Activated T-cell treated with anti-CD3 and anti-CD28 coated beads, Interleukin-2, amount 50 U/mL, for 24 hours (primary cell): ENCODE data around the gene NR2F1.

Experiments used
- DNase-seq: peaks from one replicate; pipeline ENCODE4 v3.0.0-alpha.2; 2020
- H3K27ac Mint-ChIP-seq: 2 replicates; pipeline ENCODE4 v1.8.0; 2020; ENCODE audit warnings: mild to moderate bottlenecking, mixed read lengths
- H3K27me3 Mint-ChIP-seq: 2 replicates; pipeline ENCODE4 v1.8.0; 2020; ENCODE audit warnings: mixed read lengths
- H3K36me3 Mint-ChIP-seq: 2 replicates; pipeline ENCODE4 v1.8.0; 2020; ENCODE audit warnings: low read depth, mixed read lengths
- H3K4me1 Mint-ChIP-seq: 2 replicates; pipeline ENCODE4 v1.8.0; 2020; ENCODE audit warnings: low read depth, mixed read lengths
- H3K4me3 Mint-ChIP-seq: 2 replicates; pipeline ENCODE4 v1.8.0; 2020; ENCODE audit warnings: mild to moderate bottlenecking, moderate library complexity, mixed read lengths
- H3K9me3 Mint-ChIP-seq: 2 replicates; pipeline ENCODE4 v1.8.0; 2020; ENCODE audit warnings: mixed read lengths

NR2F1 gene

DNA sequence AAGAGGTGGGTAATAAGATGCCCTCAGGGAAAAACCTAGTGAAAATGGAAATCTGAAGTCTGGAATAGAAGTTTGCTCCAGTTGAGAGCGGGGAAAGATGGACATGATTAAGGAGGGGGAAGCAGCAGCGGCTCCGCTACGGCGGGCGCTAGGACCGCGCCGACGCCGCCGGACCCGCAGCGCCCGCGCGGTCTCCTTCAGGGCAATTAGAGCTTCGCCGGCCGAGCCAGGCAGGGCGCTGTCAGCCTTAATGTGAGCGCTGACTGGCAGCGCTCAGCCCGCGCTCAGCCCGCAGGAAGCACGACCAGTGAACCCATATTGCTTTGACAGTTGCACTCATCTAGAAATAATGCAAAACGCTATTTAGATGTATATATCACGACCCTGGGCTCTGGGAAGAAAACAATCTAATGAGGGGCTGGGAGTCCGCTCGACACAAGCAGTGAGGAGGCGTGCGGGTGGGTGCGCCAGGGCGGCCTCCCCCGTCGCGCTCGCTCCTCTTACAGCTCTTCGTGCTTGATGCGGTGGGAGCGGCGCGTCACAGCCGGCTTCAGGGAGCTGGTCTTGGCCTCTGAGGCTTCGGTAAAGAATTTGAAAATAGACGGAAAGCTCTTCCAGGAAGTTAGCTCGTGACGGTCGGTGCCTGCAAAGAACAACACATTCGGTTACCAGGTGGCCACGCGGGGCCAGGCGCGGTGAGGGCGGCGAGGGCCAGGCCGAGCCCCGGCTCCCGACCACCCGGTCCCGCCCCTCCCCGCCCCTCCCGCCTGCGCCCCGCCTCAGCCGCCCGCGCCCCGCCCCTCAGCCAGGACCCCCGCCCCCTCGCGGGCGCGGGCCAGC lies 37.7 kb downstream of the NR2F1 start:
- Mint-ChIP-seq H3K27me3 (peaks cover 31% of the 10 kb centered on the region), H3K4me1 (peaks cover 31% of the 10 kb centered on the region), H3K27ac (peak overlapping the region; percentile 74), H3K36me3 (peaks cover 3% of the 10 kb centered on the region), H3K4me3 (peak overlapping the region; percentile 84), H3K9me3 (no peaks in the 10 kb centered on the region)
- DNase-seq: peak; percentile 68

DNA sequence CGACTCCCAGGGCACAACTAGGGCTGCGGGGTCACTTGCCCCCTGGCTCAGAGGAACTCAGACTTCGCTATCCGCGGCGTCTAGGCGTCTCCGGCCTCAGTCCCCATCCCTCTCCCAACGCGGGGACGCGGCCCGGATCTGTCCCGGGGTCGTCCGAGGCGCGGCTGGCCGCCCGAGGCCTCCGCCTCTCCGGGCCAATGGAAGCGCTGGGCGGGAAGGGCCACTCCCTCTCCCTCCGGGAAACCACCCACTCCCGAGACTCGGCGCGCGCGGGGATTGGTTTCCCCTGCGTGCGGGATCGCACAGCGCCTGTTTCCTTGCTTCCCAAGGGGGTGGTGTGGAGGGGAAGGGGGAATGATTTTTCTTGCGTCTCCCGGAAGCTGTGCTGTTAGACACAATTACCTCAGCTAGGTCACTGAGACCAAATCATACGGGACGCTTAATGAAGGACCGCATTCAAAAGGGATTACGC lies 38.3 kb downstream of the NR2F1 start:
- Mint-ChIP-seq H3K9me3 (no peaks in the 10 kb centered on the region), H3K27ac (no peak overlapping the region), H3K4me1 (peaks cover 31% of the 10 kb centered on the region), H3K4me3 (peak overlapping the region; percentile 53), H3K27me3 (peaks cover 24% of the 10 kb centered on the region), H3K36me3 (peaks cover 3% of the 10 kb centered on the region)
- DNase-seq: peak; percentile 41

DNA sequence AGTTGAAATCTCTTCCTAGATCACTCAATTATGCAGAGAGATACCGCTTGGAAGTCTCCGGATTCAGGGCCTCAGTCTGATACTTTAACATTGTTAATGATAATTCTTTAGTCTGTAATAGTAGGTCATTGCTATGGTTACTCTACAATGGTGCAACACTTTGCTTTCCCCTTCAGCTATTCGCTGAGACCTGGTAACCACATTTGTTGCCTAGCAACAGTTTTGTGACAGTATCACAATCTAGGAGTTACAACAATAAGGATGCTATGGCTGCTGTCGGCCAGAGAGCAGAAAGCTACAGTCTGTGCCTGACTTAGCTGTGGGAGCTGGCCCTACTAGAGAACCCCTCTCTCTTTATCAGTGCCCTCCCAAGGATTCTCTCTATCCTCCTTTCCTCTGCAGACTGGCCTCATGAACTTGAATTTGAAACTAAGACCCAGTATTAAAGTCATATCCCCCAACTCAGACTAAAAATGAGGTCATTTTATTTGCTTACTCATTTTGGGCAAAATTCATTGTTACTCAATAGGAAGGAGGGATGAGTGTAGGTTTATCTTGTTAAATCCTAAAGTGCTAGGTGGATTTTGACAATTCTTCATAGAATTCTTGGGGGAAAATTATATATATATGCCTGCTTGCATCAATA lies 39.3 kb downstream of the NR2F1 start:
- Mint-ChIP-seq H3K36me3 (peaks cover 3% of the 10 kb centered on the region), H3K4me1 (peaks cover 31% of the 10 kb centered on the region), H3K9me3 (no peaks in the 10 kb centered on the region), H3K4me3 (no peak overlapping the region), H3K27ac (no peak overlapping the region), H3K27me3 (peaks cover 19% of the 10 kb centered on the region)
- no peak for DNase-seq

DNA sequence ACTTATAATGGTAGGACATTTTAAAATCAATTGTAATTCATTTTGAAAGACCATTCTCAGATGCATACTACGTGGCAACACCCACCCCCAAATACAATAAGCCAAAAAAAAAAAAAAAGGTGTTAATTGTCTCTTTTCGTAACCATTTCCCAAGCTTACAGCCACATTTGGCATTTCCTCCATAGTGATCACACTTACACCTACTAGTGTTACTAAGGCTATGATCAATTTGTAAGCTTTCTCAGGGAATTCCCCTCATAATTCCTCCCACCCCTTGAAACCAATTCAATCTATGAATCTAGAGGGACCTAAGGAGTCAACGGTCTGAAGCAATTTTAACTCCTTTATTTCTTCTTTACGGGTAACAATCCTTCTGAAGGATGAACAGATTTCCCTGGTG lies 40.1 kb downstream of the NR2F1 start:
- H3K27me3 Mint-ChIP-seq: peaks cover 19% of the 10 kb centered on the region
- peaks cover 31% of the 10 kb centered on the region for H3K4me1 Mint-ChIP-seq
- no peaks in the 10 kb centered on the region for H3K9me3 Mint-ChIP-seq
- DNase-seq: no peak
- H3K27ac Mint-ChIP-seq: no peak overlapping the region
- no peak overlapping the region for H3K4me3 Mint-ChIP-seq
- H3K36me3 Mint-ChIP-seq: peaks cover 3% of the 10 kb centered on the region

DNA sequence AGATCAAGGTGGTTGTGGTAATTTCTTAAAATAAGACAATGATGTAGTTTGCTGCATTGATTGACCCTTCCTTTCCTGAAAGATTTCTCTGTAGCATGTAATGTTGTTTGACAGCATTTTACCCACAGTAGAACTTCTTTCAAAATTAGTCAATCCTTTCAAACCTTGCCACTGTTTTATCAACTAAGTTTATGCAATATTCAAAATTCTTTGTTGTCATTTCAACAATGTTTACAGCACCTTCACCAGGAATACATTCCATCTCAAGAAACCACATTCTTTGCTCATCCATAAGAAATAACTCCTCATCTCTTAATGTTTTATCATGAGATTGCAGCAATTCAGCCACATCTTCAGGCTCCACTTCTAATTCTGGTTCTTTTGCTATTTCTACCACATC lies 43.8 kb downstream of the NR2F1 start:
- DNase-seq: no peak
- Mint-ChIP-seq H3K27me3 (peaks cover 6% of the 10 kb centered on the region), H3K36me3 (peaks cover 4% of the 10 kb centered on the region), H3K9me3 (no peaks in the 10 kb centered on the region), H3K4me1 (peaks cover 16% of the 10 kb centered on the region), H3K4me3 (no peak overlapping the region), H3K27ac (no peak overlapping the region)

- H3K36me3 Mint-ChIP-seq: peaks cover 13% of the 10 kb centered on the region
Measured at GRCh38 chr5:93632327-93632726, 49.3 kb downstream of the NR2F1 start.

DNA sequence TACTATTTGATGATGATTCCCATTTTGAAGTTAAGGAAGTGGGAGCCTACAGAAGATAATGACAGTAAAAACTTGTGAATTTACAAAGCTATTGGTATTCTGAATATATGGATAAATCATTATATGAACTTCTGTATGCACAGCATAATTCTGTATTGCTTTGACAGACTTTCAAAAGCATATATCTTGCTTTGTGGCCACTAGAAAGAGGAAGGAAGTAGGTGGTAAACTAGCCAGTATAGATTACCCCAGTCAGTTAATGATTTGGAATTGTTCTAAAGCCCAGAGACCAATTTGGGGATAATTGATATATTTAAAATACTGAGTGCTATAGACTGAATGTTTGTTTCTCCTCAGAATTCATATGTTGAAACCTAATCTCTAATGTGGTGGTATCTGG lies 53.0 kb downstream of the NR2F1 start:
- Mint-ChIP-seq H3K9me3 (no peaks in the 10 kb centered on the region), H3K27ac (no peak overlapping the region), H3K27me3 (no peaks in the 10 kb centered on the region), H3K4me1 (no peaks in the 10 kb centered on the region), H3K36me3 (peaks cover 9% of the 10 kb centered on the region), H3K4me3 (no peak overlapping the region)
- DNase-seq: no peak

More at GRCh38 chr5:93632327-93632726, 49.3 kb downstream of the NR2F1 start:
- H3K9me3 Mint-ChIP-seq: no peaks in the 10 kb centered on the region
- no peaks in the 10 kb centered on the region for H3K27me3 Mint-ChIP-seq
- H3K4me1 Mint-ChIP-seq: no peaks in the 10 kb centered on the region
- H3K27ac Mint-ChIP-seq: no peak overlapping the region
- no peak overlapping the region for H3K4me3 Mint-ChIP-seq
- no peak for DNase-seq

GRCh38 chr5:93636837-93637236 lies 53.8 kb downstream of the NR2F1 start:
- Mint-ChIP-seq H3K27me3 (no peaks in the 10 kb centered on the region), H3K4me3 (no peak overlapping the region), H3K27ac (peak overlapping the region; percentile 11), H3K4me1 (no peaks in the 10 kb centered on the region), H3K9me3 (no peaks in the 10 kb centered on the region), H3K36me3 (peaks cover 9% of the 10 kb centered on the region)
- no peak for DNase-seq

DNA sequence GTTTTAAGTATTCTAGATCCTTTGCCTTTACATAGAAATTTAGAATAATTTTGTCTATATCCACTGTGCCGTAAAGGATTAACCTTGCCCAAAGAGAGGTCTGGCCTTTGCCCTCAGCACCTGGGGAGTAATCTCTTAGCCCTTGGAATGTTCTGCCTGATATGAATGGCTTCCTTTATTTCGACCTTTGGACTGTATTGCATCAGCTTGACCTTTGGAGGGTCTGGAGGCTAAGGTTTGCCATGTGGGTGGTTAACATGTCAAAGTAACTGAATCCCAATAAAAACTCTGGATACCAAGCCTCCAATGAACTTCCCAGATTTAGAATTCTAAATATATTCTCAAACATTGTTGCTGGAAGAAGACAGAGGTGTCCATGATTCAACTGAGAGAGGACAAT lies 54.7 kb downstream of the NR2F1 start:
- no peak overlapping the region for H3K4me3 Mint-ChIP-seq

DNA sequence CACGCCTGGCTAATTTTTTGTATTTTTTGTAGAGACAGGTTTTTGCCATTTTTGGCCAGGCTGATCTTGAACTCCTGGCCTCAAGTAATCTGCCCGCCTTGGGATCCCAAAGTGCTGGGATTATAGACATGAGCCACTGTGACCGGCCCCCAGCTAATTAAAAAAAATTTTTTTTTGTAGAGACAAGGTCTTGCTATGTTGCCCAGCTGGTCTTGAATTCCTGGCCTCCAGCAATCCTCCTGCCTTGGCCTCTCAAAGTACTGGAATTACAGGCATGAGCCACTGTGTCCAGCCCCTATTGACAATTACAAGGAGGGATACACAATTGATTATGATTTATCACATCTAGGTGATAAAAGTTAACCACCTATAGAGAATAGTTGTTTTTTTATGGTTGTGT lies 59.5 kb downstream of the NR2F1 start:
- Mint-ChIP-seq H3K27me3 (no peaks in the 10 kb centered on the region), H3K9me3 (no peaks in the 10 kb centered on the region), H3K27ac (no peak overlapping the region), H3K4me1 (no peaks in the 10 kb centered on the region), H3K36me3 (no peaks in the 10 kb centered on the region), H3K4me3 (no peak overlapping the region)
- DNase-seq: no peak

More for the DNA sequence above, 54.7 kb downstream of the NR2F1 start:
- no peak overlapping the region for H3K27ac Mint-ChIP-seq
- no peaks in the 10 kb centered on the region for H3K27me3 Mint-ChIP-seq
- DNase-seq: no peak
- H3K4me1 Mint-ChIP-seq: no peaks in the 10 kb centered on the region
- H3K9me3 Mint-ChIP-seq: no peaks in the 10 kb centered on the region
- peaks cover 9% of the 10 kb centered on the region for H3K36me3 Mint-ChIP-seq
